GM12865 (cell line): ENCODE results near the gene NOP53.
A peak's percentile ranks its signal among the peaks of the same experiment; 100 is the strongest.
"Not testable (repeated sequence)": the region's sequence is repeated elsewhere in the genome, so short reads cannot be mapped to it uniquely, and the experiment has no call there.

Source experiments
- DNase-seq: peaks from one replicate; pipeline ENCODE4 v3.0.0; 2010; ENCODE audit warnings: low read depth
- H3K4me3 ChIP-seq: 2 replicates; pipeline ENCODE4 v1.5.1; 2011; ENCODE audit warnings: mild to moderate bottlenecking, low read depth, low read length, control low read depth
- CTCF ChIP-seq: IDR thresholded peaks from 2 replicates; pipeline ENCODE4 v1.5.1; 2011; ENCODE audit warnings: low read length, control low read depth, low read depth, inconsistent platforms; ENCODE audit not compliant: insufficient read depth; ENCODE audit errors: missing control alignments

The NOP53 gene

GRCh38 chr19:47778954-47779351, 33.6 kb downstream of the NOP53 start:
- peak overlapping the region; percentile 70 for H3K4me3 ChIP-seq
- no peak for TF ChIP-seq CTCF
- no peak for DNase-seq

- TF ChIP-seq CTCF: no peak
- no peak for DNase-seq
- peak overlapping the region; percentile 70 for H3K4me3 ChIP-seq
Observed at GRCh38 chr19:47779524-47780214, 34.3 kb downstream of the NOP53 start.

- DNase-seq: no peak
- H3K4me3 ChIP-seq: no peak overlapping the region
Observed at GRCh38 chr19:47780215-47780551, 34.8 kb downstream of the NOP53 start.

GRCh38 chr19:47781590-47782262, 36.4 kb downstream of the NOP53 start:
- no peak overlapping the region for H3K4me3 ChIP-seq
- DNase-seq: no peak
- TF ChIP-seq CTCF: no peak

More at GRCh38 chr19:47780215-47780551, 34.8 kb downstream of the NOP53 start:
- TF ChIP-seq CTCF: no peak

- no peak for DNase-seq
- no peak for TF ChIP-seq CTCF
- H3K4me3 ChIP-seq: no peak overlapping the region
Observed at GRCh38 chr19:47786566-47786965, 41.2 kb downstream of the NOP53 start.

GRCh38 chr19:47787307-47787706, 42.0 kb downstream of the NOP53 start:
- H3K4me3 ChIP-seq, DNase-seq: not testable (repeated sequence)

GRCh38 chr19:47789811-47790210, 44.5 kb downstream of the NOP53 start:
- not testable (repeated sequence) for H3K4me3 ChIP-seq, DNase-seq

GRCh38 chr19:47790398-47790814, 45.1 kb downstream of the NOP53 start:
- peak; percentile 73 for DNase-seq
- no peak overlapping the region for H3K4me3 ChIP-seq
- TF ChIP-seq CTCF: peak; percentile 84
